Heart left ventricle (tissue), 13 donors: ENCODE measurements around the gene DLX4.

Source experiments
- CTCF ChIP-seq, 12 donors: fragments of 200-600 bp; sonication (generic) in 4 of 12; IDR thresholded peaks; one replicate each; pipeline versions ENCODE4 v1.5.0 to v1.8.0; 2018 to 2022; ENCODE audit warnings: antibody characterized with exemption in 12 of 12, mild to moderate bottlenecking in 5 of 12
- POLR2A ChIP-seq, 2 donors: fragments of 450-650 bp; IDR thresholded peaks; one replicate each; pipeline ENCODE4 v1.6.1; 2017; ENCODE audit warnings: antibody characterized with exemption in 2 of 2, mild to moderate bottlenecking in 2 of 2, moderate library complexity in 2 of 2
- donor health status: ischemic (EF 13 %, LVEDD 7.1; RV severe dilation, severe dysfunction).
- donor health status: DM: no; HTN: yes; CAD: no.
- donor health status: DM: no; HTN: no; CAD: no.
- donor health status: ischemic (EF 25% LVEDD 6.9; RV normal size, moderate dysfunction).
- donor health status: ischemic (EF 25% LVEDD 5.7; RV mildly dilated, moderate dysfunction).
- donor health status: ischemic (EF 35%, LVEDD 5.7; RV mildly dilated, moderate dysfunction).
- donor health status: nonischemic (EF 11% LVEDD 7.7; RV severe dilation, severe dysfunction).
- donor health status: DM: yes; HTN: yes; CAD: no.
- donor health status: PGD.
- donor health status: ischemic (EF 29% LVEDD 5.4; RV normal size, mild dysfunction).
- donor health status: nonischemic (EF 23%, LVEDD 6.1; RV moderate dilation, normal function).

GRCh38 chr17:49962599-49963308 is 6.2 kb upstream of the DLX4 start:
- TF ChIP-seq POLR2A (IDR thresholded peaks at IDR 0.05), result no peak
- TF ChIP-seq CTCF (IDR thresholded peaks at IDR 0.05), result no peak
